HUES48 (cell line): ENCODE results near the gene TBC1D23.

Experiments used
- H3K27ac ChIP-seq: one replicate; pipeline ENCODE4 v1.7.0; 2013; ENCODE audit warnings: low read depth, low read length, inconsistent platforms
- H3K27me3 ChIP-seq: 2 replicates; pipeline ENCODE4 v1.6.1; 2013; ENCODE audit warnings: mild to moderate bottlenecking, low read length; ENCODE audit not compliant: control insufficient read depth, insufficient read depth
- H3K36me3 ChIP-seq: 2 replicates; pipeline ENCODE4 v1.6.1; 2013; ENCODE audit warnings: low read length; ENCODE audit not compliant: control insufficient read depth, insufficient read depth
- H3K4me1 ChIP-seq: 2 replicates; pipeline ENCODE4 v1.6.1; 2013; ENCODE audit warnings: mild to moderate bottlenecking, low read length; ENCODE audit not compliant: control insufficient read depth, insufficient read depth
- H3K4me3 ChIP-seq: 2 replicates; pipeline ENCODE4 v1.5.1; 2013; ENCODE audit warnings: mild to moderate bottlenecking, low read depth, low read length
- H3K9ac ChIP-seq: 2 replicates; pipeline ENCODE4 v1.6.1; 2013; ENCODE audit warnings: mild to moderate bottlenecking, low read depth, low read length, moderate library complexity
- H3K9me3 ChIP-seq: 2 replicates; pipeline ENCODE4 v1.6.1; 2013; ENCODE audit warnings: low read length; ENCODE audit not compliant: control insufficient read depth, insufficient read depth

The TBC1D23 gene

GRCh38 chr3:100368441-100368840 is 107.6 kb downstream of the TBC1D23 start:
- Histone ChIP-seq H3K4me3 (no peak overlapping the region), H3K4me1 (no peaks in the 10 kb centered on the region), H3K9me3 (no peaks in the 10 kb centered on the region), H3K36me3 (peaks cover 94% of the 10 kb centered on the region), H3K9ac (no peak overlapping the region), H3K27me3 (no peaks in the 10 kb centered on the region), H3K27ac (no peak overlapping the region)

DNA sequence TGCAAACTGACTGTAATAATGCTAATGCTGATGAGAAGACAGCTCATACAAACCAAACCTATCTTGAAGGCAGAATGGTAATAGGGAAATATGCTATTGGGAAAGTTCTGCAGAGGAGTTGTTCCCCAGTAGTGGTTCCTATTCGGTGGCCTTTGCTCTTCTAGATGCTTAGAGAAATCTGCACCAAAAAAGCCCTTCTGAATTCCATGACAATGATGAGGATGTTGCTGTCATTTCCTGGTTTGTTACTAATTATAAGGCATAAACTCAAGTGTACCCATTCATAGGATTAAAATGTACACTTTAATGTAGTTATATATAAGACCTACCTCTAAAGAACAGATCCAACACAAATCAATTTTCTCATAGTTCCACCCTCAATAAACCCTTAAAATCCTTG is 110.0 kb downstream of the TBC1D23 start:
- no peaks in the 10 kb centered on the region for H3K4me1 ChIP-seq
- H3K4me3 ChIP-seq, result no peak overlapping the region
- H3K36me3 ChIP-seq, result peaks cover 92% of the 10 kb centered on the region

DNA sequence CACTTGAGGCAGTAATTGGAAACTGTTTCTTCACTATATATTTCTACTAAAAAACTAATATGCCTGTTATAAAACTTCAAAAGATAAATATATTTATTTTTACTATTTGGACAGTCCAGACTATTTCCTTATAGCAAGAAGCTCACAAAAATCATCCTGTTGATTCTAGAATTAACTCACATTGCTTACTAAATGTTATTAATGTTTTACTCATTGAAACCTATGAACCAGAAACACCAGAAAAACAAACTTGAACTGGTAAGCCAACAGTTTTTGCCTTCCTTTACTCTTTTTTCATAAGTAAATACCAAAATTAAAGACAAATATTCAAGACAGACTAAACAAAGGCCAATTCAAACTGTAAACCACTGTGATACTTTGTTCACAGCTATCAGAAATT is 113.7 kb downstream of the TBC1D23 start:
- H3K9me3 ChIP-seq, result no peaks in the 10 kb centered on the region
- H3K4me3 ChIP-seq, result no peak overlapping the region
- H3K4me1 ChIP-seq, result no peaks in the 10 kb centered on the region
- peaks cover 89% of the 10 kb centered on the region for H3K36me3 ChIP-seq
- H3K27ac ChIP-seq, result no peak overlapping the region
- no peaks in the 10 kb centered on the region for H3K27me3 ChIP-seq
- H3K9ac ChIP-seq, result no peak overlapping the region

More for the DNA sequence above, 110.0 kb downstream of the TBC1D23 start:
- Histone ChIP-seq H3K9me3 (no peaks in the 10 kb centered on the region), H3K27me3 (no peaks in the 10 kb centered on the region), H3K9ac (no peak overlapping the region), H3K27ac (no peak overlapping the region)
